Measurements from ENCODE around the gene ELOVL5.

GRCh38 chr6:53320964-53321363 lies 27.8 kb downstream of the ELOVL5 start:
- TF ChIP-seq, protein P1, sequence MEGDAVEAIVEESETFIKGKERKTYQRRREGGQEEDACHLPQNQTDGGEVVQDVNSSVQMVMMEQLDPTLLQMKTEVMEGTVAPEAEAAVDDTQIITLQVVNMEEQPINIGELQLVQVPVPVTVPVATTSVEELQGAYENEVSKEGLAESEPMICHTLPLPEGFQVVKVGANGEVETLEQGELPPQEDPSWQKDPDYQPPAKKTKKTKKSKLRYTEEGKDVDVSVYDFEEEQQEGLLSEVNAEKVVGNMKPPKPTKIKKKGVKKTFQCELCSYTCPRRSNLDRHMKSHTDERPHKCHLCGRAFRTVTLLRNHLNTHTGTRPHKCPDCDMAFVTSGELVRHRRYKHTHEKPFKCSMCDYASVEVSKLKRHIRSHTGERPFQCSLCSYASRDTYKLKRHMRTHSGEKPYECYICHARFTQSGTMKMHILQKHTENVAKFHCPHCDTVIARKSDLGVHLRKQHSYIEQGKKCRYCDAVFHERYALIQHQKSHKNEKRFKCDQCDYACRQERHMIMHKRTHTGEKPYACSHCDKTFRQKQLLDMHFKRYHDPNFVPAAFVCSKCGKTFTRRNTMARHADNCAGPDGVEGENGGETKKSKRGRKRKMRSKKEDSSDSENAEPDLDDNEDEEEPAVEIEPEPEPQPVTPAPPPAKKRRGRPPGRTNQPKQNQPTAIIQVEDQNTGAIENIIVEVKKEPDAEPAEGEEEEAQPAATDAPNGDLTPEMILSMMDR (IDR thresholded peaks at IDR 0.05), result no peak
- TF ChIP-seq POLR2A (IDR thresholded peaks at IDR 0.05; ENCODE audit: low read depth), result no peak
- TF ChIP-seq POLR2AphosphoS5 (IDR thresholded peaks at IDR 0.05), result peak in 1 of 2 donors; percentile 24
- no peak for TF ChIP-seq EP300 (IDR thresholded peaks at IDR 0.05)

Measured in esophagus muscularis mucosa (tissue), 4 donors.